GM21360 (cell line): Measurements from ENCODE around the gene DOCK11.

Experiments
- ATAC-seq: cut with Tn5 transposase; IDR thresholded peaks from one replicate; pipeline ENCODE4 v1.9.1; 2021; ENCODE audit warnings: mild to moderate bottlenecking, moderate library complexity; ENCODE audit not compliant: unreplicated experiment

DOCK11 gene

GRCh38 chrX:118528071-118528737 is 32.6 kb downstream of the DOCK11 start:
- peak; percentile 52 for ATAC-seq

- ATAC-seq, result no peak
Observed at GRCh38 chrX:118530219-118530911, 34.8 kb downstream of the DOCK11 start.

GRCh38 chrX:118534716-118535493 is 39.3 kb downstream of the DOCK11 start:
- ATAC-seq, result no peak

GRCh38 chrX:118536204-118536603 is 40.6 kb downstream of the DOCK11 start:
- ATAC-seq, result peak; percentile 60

GRCh38 chrX:118536687-118537461 is 41.3 kb downstream of the DOCK11 start:
- peak; percentile 57 for ATAC-seq

GRCh38 chrX:118538386-118538785 is 42.8 kb downstream of the DOCK11 start:
- no peak for ATAC-seq

GRCh38 chrX:118540342-118540741 is 44.7 kb downstream of the DOCK11 start:
- ATAC-seq, result no peak

- no peak for ATAC-seq
Observed at GRCh38 chrX:118541482-118541881, 45.9 kb downstream of the DOCK11 start.

- no peak for ATAC-seq
Observed at GRCh38 chrX:118545510-118545909, 49.9 kb downstream of the DOCK11 start.

- no peak for ATAC-seq
Observed at GRCh38 chrX:118548841-118549240, 53.2 kb downstream of the DOCK11 start.

- ATAC-seq, result no peak
Observed at GRCh38 chrX:118550792-118551191, 55.2 kb downstream of the DOCK11 start.

GRCh38 chrX:118551426-118551825 is 55.8 kb downstream of the DOCK11 start:
- ATAC-seq, result no peak

- no peak for ATAC-seq
Observed at GRCh38 chrX:118552121-118552900, 56.7 kb downstream of the DOCK11 start.

- no peak for ATAC-seq
Observed at GRCh38 chrX:118553042-118553710, 57.6 kb downstream of the DOCK11 start.

- no peak for ATAC-seq
Observed at GRCh38 chrX:118554511-118554910, 58.9 kb downstream of the DOCK11 start.

GRCh38 chrX:118558926-118559325 is 63.3 kb downstream of the DOCK11 start:
- ATAC-seq, result no peak

GRCh38 chrX:118560489-118560888 is 64.9 kb downstream of the DOCK11 start:
- ATAC-seq, result no peak

- no peak for ATAC-seq
Observed at GRCh38 chrX:118562582-118563164, 67.1 kb downstream of the DOCK11 start.

- ATAC-seq, result no peak
Observed at GRCh38 chrX:118564498-118564897, 68.9 kb downstream of the DOCK11 start.
